Mesendoderm (in vitro differentiated cells): ENCODE measurements around the gene ST7L.
"Not testable (repeated sequence)": the region's sequence is repeated elsewhere in the genome, so short reads cannot be mapped to it uniquely, and the experiment has no call there.

Experiments used
- DNase-seq: peaks from one replicate; pipeline ENCODE4 v3.0.0; 2013
- H2AK5ac ChIP-seq: 2 replicates; pipeline ENCODE4 v1.6.1; 2013; ENCODE audit warnings: low read length, inconsistent platforms
- H2BK120ac ChIP-seq: 2 replicates; pipeline ENCODE4 v1.6.1; 2013; ENCODE audit warnings: low read depth, mild to moderate bottlenecking, low read length, moderate library complexity, mixed read lengths
- H2BK15ac ChIP-seq: replicated peaks from 2 replicates; pipeline ENCODE4 v1.6.1; 2013; ENCODE audit warnings: low read depth, mild to moderate bottlenecking, moderate library complexity
- H2BK5ac ChIP-seq: 2 replicates; pipeline ENCODE4 v1.6.1; 2013; ENCODE audit warnings: low read length, inconsistent platforms
- H3K18ac ChIP-seq: 2 replicates; pipeline ENCODE4 v1.6.1; 2013; ENCODE audit warnings: mild to moderate bottlenecking, low read length, mixed read lengths
- H3K23ac ChIP-seq: one replicate; pipeline ENCODE4 v1.6.1; 2013; ENCODE audit warnings: low read length
- H3K27ac ChIP-seq: 2 replicates; pipeline ENCODE4 v1.5.1; 2013; ENCODE audit warnings: low read depth, mild to moderate bottlenecking, inconsistent platforms, low read length, moderate library complexity
- H3K27me3 ChIP-seq: 2 replicates; pipeline ENCODE4 v1.6.1; 2013; ENCODE audit warnings: low read length, control low read depth, mild to moderate bottlenecking, inconsistent platforms; ENCODE audit not compliant: insufficient read depth, poor library complexity
- H3K36me3 ChIP-seq: 2 replicates; pipeline ENCODE4 v1.6.1; 2013; ENCODE audit warnings: low read length, inconsistent platforms; ENCODE audit not compliant: control insufficient read depth, insufficient read depth
- H3K4ac ChIP-seq: one replicate; pipeline ENCODE4 v1.6.1; 2013; ENCODE audit warnings: low read depth, mild to moderate bottlenecking, low read length, moderate library complexity
- H3K4me1 ChIP-seq: 2 replicates; pipeline ENCODE4 v1.6.1; 2013; ENCODE audit warnings: low read depth, low read length, inconsistent platforms; ENCODE audit not compliant: control insufficient read depth
- H3K4me2 ChIP-seq: 2 replicates; pipeline ENCODE4 v1.6.1; 2013; ENCODE audit warnings: low read length
- H3K4me3 ChIP-seq: 2 replicates; pipeline ENCODE4 v1.5.1; 2013; ENCODE audit warnings: mild to moderate bottlenecking, low read length
- H3K56ac ChIP-seq: one replicate; pipeline ENCODE4 v1.6.1; 2013; ENCODE audit warnings: low read length
- H3K79me1 ChIP-seq: 2 replicates; pipeline ENCODE4 v1.6.1; 2013; ENCODE audit warnings: low read length, inconsistent platforms
- H3K79me2 ChIP-seq: 2 replicates; pipeline ENCODE4 v1.6.1; 2013; ENCODE audit warnings: mild to moderate bottlenecking, low read length; ENCODE audit not compliant: control insufficient read depth, insufficient read depth
- H3K9ac ChIP-seq: 2 replicates; pipeline ENCODE4 v1.6.1; 2013; ENCODE audit warnings: low read length, inconsistent platforms
- H4K5ac ChIP-seq: one replicate; pipeline ENCODE4 v1.6.1; 2013; ENCODE audit warnings: low read length
- H4K8ac ChIP-seq: one replicate; pipeline ENCODE4 v1.6.1; 2013; ENCODE audit warnings: low read depth, mild to moderate bottlenecking, control low read depth, low read length, moderate library complexity
- WGBS: extraction: QIAGEN DNeasy Blood & Tissue Kit; methylation state at CpG from one replicate; pipeline ENCODE4 v1.1.7; 2013; ENCODE audit warnings: low lambda C conversion rate, missing lambda C conversion rate; ENCODE audit not compliant: insufficient coverage; ENCODE audit errors: extremely low coverage; 5-methylcytosine and 5-hydroxymethylcytosine counted together

The ST7L gene

GRCh38 chr1:112626193-112626592 is 7.3 kb upstream of the ST7L start:
- no CpG with 5 or more reads among the region's 5 CpGs for WGBS
- Histone ChIP-seq H4K5ac (no peak overlapping the region), H3K9ac (no peak overlapping the region)

GRCh38 chr1:112625696-112626095 is 6.8 kb upstream of the ST7L start:
- H3K4me1 ChIP-seq, result no peaks in the 10 kb centered on the region
- no peak overlapping the region for H3K9ac ChIP-seq
- H3K56ac ChIP-seq, result no peak overlapping the region
- no peak overlapping the region for H3K4me3 ChIP-seq
- no CpG with 5 or more reads among the region's 2 CpGs for WGBS
- H3K4me2 ChIP-seq, result no peak overlapping the region
- no peak overlapping the region for H2BK15ac ChIP-seq
- no peak overlapping the region for H3K23ac ChIP-seq
- H2BK5ac ChIP-seq, result no peak overlapping the region
- no peak overlapping the region for H3K18ac ChIP-seq
- DNase-seq, result no peak
- no peaks in the 10 kb centered on the region for H3K27me3 ChIP-seq
- no peak overlapping the region for H4K8ac ChIP-seq
- peaks cover 20% of the 10 kb centered on the region for H3K79me1 ChIP-seq
- no peaks in the 10 kb centered on the region for H3K36me3 ChIP-seq
- H2AK5ac ChIP-seq, result no peak overlapping the region
- no peak overlapping the region for H4K5ac ChIP-seq
- H3K27ac ChIP-seq, result no peak overlapping the region
- no peak overlapping the region for H2BK120ac ChIP-seq
- no peak overlapping the region for H3K4ac ChIP-seq
- H3K79me2 ChIP-seq, result peaks cover 67% of the 10 kb centered on the region

More at GRCh38 chr1:112626193-112626592, 7.3 kb upstream of the ST7L start:
- Histone ChIP-seq H2BK15ac (no peak overlapping the region), H2BK5ac (no peak overlapping the region), H3K27me3 (no peaks in the 10 kb centered on the region), H4K8ac (no peak overlapping the region), H3K4ac (no peak overlapping the region), H3K23ac (no peak overlapping the region), H3K4me2 (no peak overlapping the region), H2AK5ac (no peak overlapping the region), H3K4me3 (no peak overlapping the region), H3K79me2 (peaks cover 67% of the 10 kb centered on the region), H3K27ac (no peak overlapping the region), H3K4me1 (no peaks in the 10 kb centered on the region), H3K36me3 (no peaks in the 10 kb centered on the region), H2BK120ac (no peak overlapping the region), H3K18ac (no peak overlapping the region), H3K56ac (no peak overlapping the region), H3K79me1 (peaks cover 21% of the 10 kb centered on the region)
- DNase-seq, result no peak

GRCh38 chr1:112624493-112624892 is 5.6 kb upstream of the ST7L start:
- WGBS, result no CpG with 5 or more reads among the region's 5 CpGs
- not testable (repeated sequence) for H3K23ac ChIP-seq, H3K27ac ChIP-seq, H3K9ac ChIP-seq, H3K56ac ChIP-seq, H3K4ac ChIP-seq, H4K5ac ChIP-seq, H4K8ac ChIP-seq, H3K36me3 ChIP-seq, H2BK5ac ChIP-seq, H3K4me3 ChIP-seq, H3K27me3 ChIP-seq, H2BK15ac ChIP-seq, H2AK5ac ChIP-seq, H3K18ac ChIP-seq, H2BK120ac ChIP-seq, H3K4me1 ChIP-seq, H3K4me2 ChIP-seq, DNase-seq
- H3K79me1 ChIP-seq, result peaks cover 19% of the 10 kb centered on the region
- H3K79me2 ChIP-seq, result peaks cover 68% of the 10 kb centered on the region

GRCh38 chr1:112620377-112620695 is 1.4 kb upstream of the ST7L start:
- Histone ChIP-seq H2AK5ac (no peak overlapping the region), H3K27me3 (no peaks in the 10 kb centered on the region), H3K4me1 (peaks cover 1% of the 10 kb centered on the region), H3K9ac (peak overlapping the region; percentile 99), H3K36me3 (no peaks in the 10 kb centered on the region), H4K5ac (no peak overlapping the region), H4K8ac (no peak overlapping the region), H3K18ac (no peak overlapping the region), H2BK5ac (no peak overlapping the region), H3K56ac (peak overlapping the region; percentile 93), H3K4me2 (peak overlapping the region; percentile 88), H3K4ac (no peak overlapping the region), H3K79me1 (peaks cover 6% of the 10 kb centered on the region), H3K23ac (no peak overlapping the region), H2BK15ac (no peak overlapping the region), H3K27ac (no peak overlapping the region), H2BK120ac (no peak overlapping the region), H3K79me2 (peaks cover 42% of the 10 kb centered on the region), H3K4me3 (peak overlapping the region; percentile 97)
- WGBS, result no CpG with 5 or more reads among the region's 6 CpGs
- DNase-seq, result no peak

- Histone ChIP-seq H2BK5ac (peak within 1 kb of the TSS; percentile 90), H3K23ac (peak within 1 kb of the TSS; percentile 90), H3K79me1 (peaks cover 3% of the 10 kb centered on the region), H3K4me1 (peaks cover 1% of the 10 kb centered on the region), H3K79me2 (peaks cover 36% of the 10 kb centered on the region), H2BK120ac (peak within 1 kb of the TSS; percentile 1), H3K18ac (peak within 1 kb of the TSS; percentile 71), H3K36me3 (no peaks in the 10 kb centered on the region), H3K4ac (peak within 1 kb of the TSS; percentile 93), H3K9ac (peak within 1 kb of the TSS; percentile 99), H2BK15ac (no peak within 1 kb of the TSS), H4K8ac (peak within 1 kb of the TSS; percentile 29), H2AK5ac (peak within 1 kb of the TSS; percentile 76), H4K5ac (peak within 1 kb of the TSS; percentile 93), H3K27ac (peak within 1 kb of the TSS; percentile 60), H3K4me3 (peak within 1 kb of the TSS; percentile 97), H3K4me2 (peak within 1 kb of the TSS; percentile 88), H3K56ac (peak within 1 kb of the TSS; percentile 98), H3K27me3 (no peaks in the 10 kb centered on the region)
- WGBS, result no CpG with 5 or more reads among the region's 50 CpGs
- DNase-seq, result peak; percentile 95
Measured at GRCh38 chr1:112619518-112620376, 806 bp upstream of the ST7L start, which contains the start of gene CAPZA1. TSS of gene CAPZA1 (plus strand) at chr1:112619832. CDS start at chr1:112619845, 13 bp downstream.
